Measurements from ENCODE around the gene UGT8.

GRCh38 chr4:114691865-114692264, 93.3 kb downstream of the UGT8 start:
- TF ChIP-seq CTCF (IDR thresholded peaks at IDR 0.05) (no peak), POLR2A (IDR thresholded peaks at IDR 0.05) (no peak)
